H1 (cell line): Measurements from ENCODE around the gene NCEH1. TPM values are rescaled to one million over a fixed set of nuclear protein-coding genes. Genes with fewer than 3 reads are reported as not detected.

Source experiments
- CTCF ChIA-PET: fragments of 300-600 bp; sonication (Branson Sonifier 250); formaldehyde crosslinking; loops from one replicate; lab custom pipeline; 2021; ENCODE audit not compliant: partially characterized antibody; lab: Charles Lee
- POLR2A ChIA-PET: fragments of 300-600 bp; sonication (Branson Sonifier 250); formaldehyde crosslinking; loops from one replicate; lab custom pipeline; 2021; ENCODE audit warnings: inconsistent platforms; ENCODE audit not compliant: partially characterized antibody; lab: Charles Lee
- DNase-seq, 2 experiments: peaks; one replicate each; pipeline versions ENCODE4 v3.0.0 to v3.0.0-alpha.2; 2010 to 2022; ENCODE audit warnings: low spot score in 2 of 2, low read depth in 1 of 2, mixed read lengths in 1 of 2
- FAIRE-seq: peaks from 2 replicates; lab custom pipeline; 2011; peaks lifted over from hg19 to GRCh38; lab: Jason Lieb, UNC
- H2AFZ ChIP-seq: 2 replicates; pipeline ENCODE4 v1.8.1; 2012; ENCODE audit warnings: low read length, inconsistent platforms
- H2AK5ac ChIP-seq: 2 replicates; pipeline ENCODE4 v1.6.1; 2013; ENCODE audit warnings: low read depth, low read length
- H2BK120ac ChIP-seq: replicated peaks from 2 replicates; pipeline ENCODE3; 2013; ENCODE audit warnings: low read depth, low read length, inconsistent platforms
- H2BK12ac ChIP-seq: 2 replicates; pipeline ENCODE4 v1.6.1; 2013; ENCODE audit warnings: low read depth, low read length
- H2BK15ac ChIP-seq: 2 replicates; pipeline ENCODE4 v1.6.1; 2013; ENCODE audit warnings: low read length
- H2BK20ac ChIP-seq: 2 replicates; pipeline ENCODE4 v1.6.1; 2013; ENCODE audit warnings: low read length
- H2BK5ac ChIP-seq: 2 replicates; pipeline ENCODE4 v1.6.1; 2013; ENCODE audit warnings: low read depth, low read length
- H3K14ac ChIP-seq: 2 replicates; pipeline ENCODE4 v1.6.1; 2013; ENCODE audit warnings: inconsistent platforms; ENCODE audit not compliant: insufficient read length
- H3K18ac ChIP-seq: 2 replicates; pipeline ENCODE4 v1.6.1; 2013; ENCODE audit warnings: low read length; ENCODE audit errors: extremely low read depth
- H3K23ac ChIP-seq: 2 replicates; pipeline ENCODE4 v1.6.1; 2013; ENCODE audit warnings: inconsistent platforms; ENCODE audit not compliant: insufficient read length
- H3K23me2 ChIP-seq: 2 replicates; pipeline ENCODE4 v1.6.1; 2013; ENCODE audit warnings: low read depth, low read length
- H3K27ac ChIP-seq: 2 replicates; pipeline ENCODE4 v1.6.1; 2011; ENCODE audit warnings: low read depth, low read length, inconsistent platforms
- H3K27me3 ChIP-seq, 4 experiments: replicated peaks in 1 of 4; 1 replicate in 1 of 4; 2 replicates in 3 of 4; pipeline versions ENCODE4 v1.6.1 to v1.8.1; 2011 to 2013; ENCODE audit warnings: low read length in 3 of 4, mild to moderate bottlenecking in 3 of 4, inconsistent platforms in 2 of 4, mixed read lengths in 2 of 4, moderate library complexity in 1 of 4; ENCODE audit not compliant: control insufficient read depth in 3 of 4, insufficient read depth in 3 of 4; ENCODE audit errors: extremely low read depth in 1 of 4
- H3K36me3 ChIP-seq, 4 experiments: 2 replicates each; pipeline versions ENCODE4 v1.6.1 to v1.8.1; 2011 to 2013; ENCODE audit warnings: mild to moderate bottlenecking in 4 of 4, low read length in 3 of 4, moderate library complexity in 2 of 4, control low read depth in 1 of 4, inconsistent platforms in 1 of 4; ENCODE audit not compliant: insufficient read depth in 4 of 4, control insufficient read depth in 2 of 4
- H3K4ac ChIP-seq: replicated peaks from 2 replicates; pipeline ENCODE3; 2013; ENCODE audit warnings: low read length, low read depth, mixed read lengths, inconsistent platforms; ENCODE audit not compliant: insufficient read length
- H3K4me1 ChIP-seq, 4 experiments: replicated peaks in 1 of 4; 1 replicate in 1 of 4; 2 replicates in 3 of 4; pipeline versions ENCODE4 v1.6.1 to v1.8.1; 2011 to 2013; ENCODE audit warnings: low read length in 3 of 4, inconsistent platforms in 2 of 4, mixed read lengths in 1 of 4; ENCODE audit not compliant: insufficient read depth in 4 of 4, control insufficient read depth in 3 of 4
- H3K4me2 ChIP-seq, 2 experiments: 2 replicates each; pipeline versions ENCODE4 v1.6.1 to v1.8.1; 2011 to 2013; ENCODE audit warnings: low read depth in 2 of 2, low read length in 2 of 2, control low read depth in 1 of 2, inconsistent platforms in 1 of 2, mild to moderate bottlenecking in 1 of 2; ENCODE audit not compliant: insufficient read depth in 1 of 2
- H3K4me3 ChIP-seq, 4 experiments: fragments of 200-600, 300-600 bp in 1 of 4; sonication (generic), shearing (Covaris generic), sonication (Bioruptor Twin) in 1 of 4; 2 replicates each; pipeline versions ENCODE4 v1.5.1 to v1.8.1; 2011 to 2016; ENCODE audit warnings: low read length in 4 of 4, low read depth in 3 of 4, control low read depth in 2 of 4, inconsistent platforms in 2 of 4, mild to moderate bottlenecking in 2 of 4, mixed read lengths in 1 of 4, moderate library complexity in 1 of 4; ENCODE audit not compliant: insufficient read depth in 2 of 4; ENCODE audit errors: extremely low read depth in 1 of 4
- H3K56ac ChIP-seq: replicated peaks from 2 replicates; pipeline ENCODE3; 2013; ENCODE audit warnings: low read depth, mild to moderate bottlenecking, mixed read lengths, low read length, inconsistent platforms; ENCODE audit not compliant: insufficient read length
- H3K79me1 ChIP-seq: 2 replicates; pipeline ENCODE4 v1.6.1; 2013; ENCODE audit warnings: low read depth, low read length, control low read depth
- H3K79me2 ChIP-seq, 2 experiments: 2 replicates each; pipeline versions ENCODE4 v1.6.1 to v1.8.1; 2012 to 2013; ENCODE audit warnings: low read length in 2 of 2, mild to moderate bottlenecking in 2 of 2, inconsistent platforms in 1 of 2; ENCODE audit not compliant: insufficient read depth in 2 of 2, control insufficient read depth in 1 of 2
- H3K9ac ChIP-seq, 4 experiments: replicated peaks in 1 of 4; 1 replicate in 1 of 4; 2 replicates in 3 of 4; pipeline versions ENCODE4 v1.6.1 to v1.8.1; 2011 to 2013; ENCODE audit warnings: low read depth in 3 of 4, low read length in 3 of 4, control low read depth in 2 of 4, mild to moderate bottlenecking in 2 of 4, moderate library complexity in 2 of 4, inconsistent platforms in 1 of 4; ENCODE audit errors: extremely low read depth in 1 of 4
- H3K9me3 ChIP-seq, 2 experiments: 2 replicates each; pipeline versions ENCODE4 v1.6.1 to v1.8.1; 2012 to 2013; ENCODE audit warnings: mild to moderate bottlenecking in 2 of 2, moderate library complexity in 2 of 2, control low read depth in 1 of 2, inconsistent platforms in 1 of 2, low read depth in 1 of 2, low read length in 1 of 2, mixed read lengths in 1 of 2; ENCODE audit not compliant: insufficient read depth in 2 of 2
- H4K20me1 ChIP-seq, 2 experiments: replicated peaks in 1 of 2; 2 replicates each; pipeline versions ENCODE3 to v1.8.1; 2011 to 2013; ENCODE audit warnings: inconsistent platforms in 2 of 2, low read length in 2 of 2, mild to moderate bottlenecking in 1 of 2; ENCODE audit not compliant: insufficient read depth in 2 of 2, control insufficient read depth in 1 of 2
- H4K5ac ChIP-seq: 2 replicates; pipeline ENCODE4 v1.6.1; 2013; ENCODE audit warnings: low read length, low read depth, mixed read lengths, inconsistent platforms; ENCODE audit not compliant: insufficient read length
- H4K8ac ChIP-seq: 2 replicates; pipeline ENCODE4 v1.8.0; 2013; ENCODE audit warnings: mild to moderate bottlenecking, moderate library complexity, low read length, inconsistent platforms; ENCODE audit not compliant: insufficient read depth; ENCODE audit errors: extremely low read depth
- H4K91ac ChIP-seq: replicated peaks from 2 replicates; pipeline ENCODE3; 2013; ENCODE audit warnings: low read length, mixed read lengths, inconsistent platforms; ENCODE audit not compliant: insufficient read length
- BCL11A ChIP-seq, 2 experiments: IDR thresholded peaks; one replicate each; pipeline ENCODE4 v1.6.1; 2011; ENCODE audit warnings: low read depth in 2 of 2, low read length in 2 of 2, mild to moderate bottlenecking in 2 of 2
- BRCA1 ChIP-seq: IDR thresholded peaks from 2 replicates; pipeline ENCODE4 v1.6.1; 2012; ENCODE audit warnings: low read depth, low read length, improper control_type of control experiment
- CBX5 ChIP-seq: fragments of 300-800, 300-1000 bp; sonication (generic); IDR thresholded peaks from 2 replicates; pipeline ENCODE4 v1.7.1; 2016; ENCODE audit warnings: antibody characterized with exemption, low read length, low read depth
- CBX8 ChIP-seq: fragments of 300-800, 300-1000 bp; sonication (generic); IDR thresholded peaks from 2 replicates; pipeline ENCODE4 v1.7.1; 2016; ENCODE audit warnings: low read depth, low read length, borderline replicate concordance
- CHD2 ChIP-seq: IDR thresholded peaks from 2 replicates; pipeline ENCODE4 v1.6.1; 2012; ENCODE audit warnings: low read length, improper control_type of control experiment
- HDAC2 ChIP-seq, 2 experiments: fragments of 300-600 bp in 1 of 2; sonication (generic) in 1 of 2; IDR thresholded peaks; 2 replicates each; pipeline ENCODE4 v1.6.1; 2011 to 2012; ENCODE audit warnings: low read depth in 2 of 2, low read length in 2 of 2, mild to moderate bottlenecking in 2 of 2, moderate library complexity in 2 of 2, borderline replicate concordance in 1 of 2, inconsistent platforms in 1 of 2
- JUN ChIP-seq: IDR thresholded peaks from 2 replicates; pipeline ENCODE4 v1.6.1; 2011; ENCODE audit warnings: low read depth, mild to moderate bottlenecking, improper control_type of control experiment, low read length
- KDM5A ChIP-seq: fragments of 200-600 bp; IDR thresholded peaks from 2 replicates; pipeline ENCODE4 v1.7.1; 2012; ENCODE audit warnings: mild to moderate bottlenecking, low read length, inconsistent platforms, mixed read lengths
- MAFK ChIP-seq: IDR thresholded peaks from 2 replicates; pipeline ENCODE4 v1.6.1; 2012; ENCODE audit warnings: low read depth, mild to moderate bottlenecking, improper control_type of control experiment, low read length
- MAX ChIP-seq: IDR thresholded peaks from 2 replicates; pipeline ENCODE4 v1.6.1; 2012; ENCODE audit warnings: inconsistent platforms
- POLR2AphosphoS5 ChIP-seq: IDR thresholded peaks from 2 replicates; pipeline ENCODE4 v1.6.1; 2011; ENCODE audit warnings: low read depth, low read length
- RFX5 ChIP-seq: IDR thresholded peaks from 2 replicates; pipeline ENCODE4 v1.6.1; 2011; ENCODE audit warnings: low read depth, low read length, improper control_type of control experiment, borderline replicate concordance
- SUZ12 ChIP-seq: fragments of 200-600 bp; sonication (generic); IDR thresholded peaks from 2 replicates; pipeline ENCODE4 v1.6.1; 2012; ENCODE audit warnings: mild to moderate bottlenecking, inconsistent platforms, low read length, moderate library complexity, mixed read lengths
- TAF1 ChIP-seq: IDR thresholded peaks from 2 replicates; pipeline ENCODE4 v1.6.1; 2011; ENCODE audit warnings: mild to moderate bottlenecking, low read depth, low read length
- ZNF274 ChIP-seq: IDR thresholded peaks from 2 replicates; pipeline ENCODE4 v1.7.0; 2012; ENCODE audit warnings: low read length, borderline replicate concordance; ENCODE audit errors: extremely low read depth
- WGBS, 2 experiments: shearing (Covaris generic) in 1 of 2; methylation state at CpG; one replicate each; pipeline versions ENCODE4 v1.1.6 to v1.1.7; 2013 to 2015; ENCODE audit warnings: low lambda C conversion rate in 2 of 2, mixed read lengths in 2 of 2, inconsistent platforms in 1 of 2, low coverage in 1 of 2, missing lambda C conversion rate in 1 of 2; ENCODE audit not compliant: insufficient replicate concordance in 2 of 2, insufficient coverage in 1 of 2, insufficient read length in 1 of 2; ENCODE audit errors: extremely low coverage in 1 of 2, missing lambda C conversion rate in 1 of 2; 5-methylcytosine and 5-hydroxymethylcytosine counted together
- polyA plus RNA-seq, 7 experiments: library from polyadenylated mRNA; depleted of rRNA in 3 of 7; stranded (reverse) in 5 of 7; unstranded in 2 of 7; fragments of >200 nt in 5 of 7; fragments of 200-250 nt in 2 of 7; gene quantifications; 1 replicate in 5 of 7; 2 replicates in 1 of 7; 4 replicates in 1 of 7; pipeline versions ENCODE4 v1.2.1 to v1.2.3, GENCODE V29; 2011 to 2013; ENCODE audit warnings: missing spikeins in 2 of 7, mixed read lengths in 2 of 7
- total RNA-seq: library from RNA; stranded (reverse); fragmentation: NEBNext Ultra II Directional; extraction: Animal tissue kit (Norgen Biotek cat#: 25700); gene quantifications from 2 replicates; pipeline ENCODE4 v1.2.1, GENCODE V29; 2021

The NCEH1 gene
- total and polyA plus RNA-seq, 2 of the 8 experiments (the other 6 are each of a cell fraction or from before 2014, with no cell fraction given), result 2.2 to 6.4 TPM

DNA sequence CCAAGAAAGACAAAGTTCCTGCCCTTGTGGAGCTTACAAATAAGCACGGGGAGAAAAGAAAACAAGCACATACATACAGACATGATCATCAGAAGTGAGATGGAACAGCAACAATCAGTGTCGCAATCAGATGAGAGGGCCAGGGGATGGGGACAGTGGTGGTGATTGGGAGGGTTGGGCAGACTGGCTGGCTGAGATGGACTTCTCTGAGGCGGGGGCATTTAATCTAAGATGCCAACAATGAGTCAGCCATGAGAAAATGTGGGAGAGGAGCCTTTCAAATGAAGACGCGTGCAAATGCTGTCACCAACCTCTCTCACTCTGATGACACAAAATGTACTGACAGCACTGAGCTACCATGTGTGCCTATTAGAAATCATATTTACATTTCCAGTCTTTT is 81.4 kb downstream of the NCEH1 start:
- Histone ChIP-seq H3K9me3 (no peaks in the 10 kb centered on the region), H2AK5ac (no peak overlapping the region), H4K8ac (no peak overlapping the region), H3K4me3 (no peak overlapping the region), H3K56ac (no peak overlapping the region), H2BK120ac (no peak overlapping the region), H2BK12ac (no peak overlapping the region), H3K18ac (no peak overlapping the region), H3K4me2 (no peak overlapping the region), H3K9ac (no peak overlapping the region), H3K36me3 (peaks cover 0 to 2% (median 0%) of the 10 kb centered on the region in 4 experiments; a peak in 3 of 8 replicates), H2BK20ac (no peak overlapping the region), H3K27ac (no peak overlapping the region), H2BK15ac (no peak overlapping the region), H3K23ac (no peak overlapping the region), H3K79me2 (no peaks in the 10 kb centered on the region), H4K20me1 (no peaks in the 10 kb centered on the region), H3K79me1 (no peaks in the 10 kb centered on the region), H3K4ac (no peak overlapping the region), H3K27me3 (no peaks in the 10 kb centered on the region), H4K91ac (no peak overlapping the region), H2BK5ac (no peak overlapping the region), H3K14ac (no peak overlapping the region), H2AFZ (no peak overlapping the region), H4K5ac (no peak overlapping the region), H3K4me1 (no peaks in the 10 kb centered on the region), H3K23me2 (no peaks in the 10 kb centered on the region; the same call in 1 of the 2 replicates)
- no peak for FAIRE-seq
- POLR2A ChIA-PET, result no interaction called here
- CTCF ChIA-PET, result no interaction called here
- 97% methylated on average over 5 of the region's 5 CpGs; no CpG with 5 or more reads in 1 of the 2 experiments for WGBS, 2 experiments
- no peak for DNase-seq
- TF ChIP-seq BRCA1, result no peak
- TF ChIP-seq POLR2AphosphoS5, result no peak
- TF ChIP-seq SUZ12, result no peak
- TF ChIP-seq CBX8, result no peak
- TF ChIP-seq KDM5A, result no peak
- TF ChIP-seq MAFK, result no peak
- TF ChIP-seq JUN, result no peak
- no peak for TF ChIP-seq HDAC2 (IDR thresholded peaks at IDR 0.05; ENCODE audit: borderline replicate concordance in 1 of 2, low read depth in 2 of 2, low read length in 2 of 2)
- TF ChIP-seq BCL11A (IDR thresholded peaks at IDR 0.05; ENCODE audit: low read depth in 2 of 2, low read length in 2 of 2), result no peak
- TF ChIP-seq MAX, result no peak
- no peak for TF ChIP-seq RFX5
- TF ChIP-seq ZNF274, result no peak
- no peak for TF ChIP-seq TAF1
- TF ChIP-seq CBX5, result no peak
- no peak for TF ChIP-seq CHD2
